Chondrocyte (in vitro differentiated cells): ENCODE data around the gene BTG4. TPM values are rescaled to one million over a fixed set of nuclear protein-coding genes. Genes with fewer than 3 reads are reported as not detected.

ENCODE experiments used
- DNase-seq: peaks from one replicate; pipeline ENCODE4 v3.0.0; 2021; ENCODE audit warnings: mixed read lengths, low spot score
- H3K27ac Mint-ChIP-seq: one replicate; pipeline ENCODE4 v1.8.0; 2021; ENCODE audit warnings: mild to moderate bottlenecking, moderate library complexity, mixed read lengths; ENCODE audit not compliant: unreplicated experiment
- H3K27me3 Mint-ChIP-seq: 2 replicates; pipeline ENCODE4 v1.8.0; 2021; ENCODE audit warnings: low read depth, mixed read lengths
- H3K36me3 Mint-ChIP-seq: 2 replicates; pipeline ENCODE4 v1.8.0; 2021; ENCODE audit warnings: low read depth, mixed read lengths
- H3K4me1 Mint-ChIP-seq: 2 replicates; pipeline ENCODE4 v1.8.0; 2021; ENCODE audit warnings: low read depth, mild to moderate bottlenecking, mixed read lengths
- H3K4me3 Mint-ChIP-seq: one replicate; pipeline ENCODE4 v1.8.0; 2021; ENCODE audit warnings: mild to moderate bottlenecking, moderate library complexity, mixed read lengths; ENCODE audit not compliant: unreplicated experiment
- H3K9me3 Mint-ChIP-seq: 2 replicates; pipeline ENCODE4 v1.8.0; 2021; ENCODE audit warnings: low read depth, mixed read lengths
- CTCF ChIP-seq: fragments of 200-600 bp; sonication (generic); IDR thresholded peaks from 2 replicates; pipeline ENCODE4 v1.5.0; 2021; ENCODE audit warnings: antibody characterized with exemption, mild to moderate bottlenecking, moderate library complexity
- total RNA-seq: library from RNA; stranded (reverse); gene quantifications from 3 replicates; pipeline ENCODE4 v1.2.1, GENCODE V29; 2021

The BTG4 gene
- total RNA-seq, 1 donor from 2014 or later: not detected

DNA sequence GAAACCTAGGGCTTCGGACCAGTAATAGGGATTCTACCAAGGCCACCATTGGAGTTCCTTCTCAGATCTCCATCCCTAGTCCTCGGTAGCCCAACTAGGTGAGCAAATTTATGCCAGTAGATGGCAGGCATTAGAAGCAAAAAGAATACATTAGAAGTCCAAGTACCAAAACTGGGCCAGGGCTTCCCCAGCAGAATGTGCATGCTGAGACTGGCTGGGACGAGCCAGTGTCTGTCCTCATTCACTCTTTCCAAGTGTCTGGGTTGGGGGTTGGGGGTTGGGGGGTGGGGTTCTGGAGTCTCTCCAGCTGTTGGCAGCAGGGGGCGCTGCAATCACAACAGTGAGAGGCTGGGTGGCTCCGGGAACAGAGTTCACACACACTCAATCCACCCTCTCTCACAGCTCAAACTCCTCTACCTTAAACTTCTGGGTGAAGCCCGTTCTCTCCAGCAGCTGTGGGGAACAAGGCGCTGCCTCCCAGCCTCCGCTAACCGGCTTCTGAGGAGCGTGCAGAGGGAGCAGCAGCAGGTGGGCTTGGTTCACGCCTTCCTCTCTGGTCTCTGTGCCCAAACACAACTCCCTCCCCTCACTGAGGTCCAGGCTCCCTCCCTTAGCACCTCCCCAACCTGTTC is 57.5 kb downstream of the BTG4 start:
- no peak for DNase-seq
- H3K4me1 Mint-ChIP-seq: peaks cover 3% of the 10 kb centered on the region
- TF ChIP-seq CTCF: peak; percentile 83
- peaks cover 26% of the 10 kb centered on the region for H3K27me3 Mint-ChIP-seq
- H3K36me3 Mint-ChIP-seq: no peaks in the 10 kb centered on the region
- H3K4me3 Mint-ChIP-seq: no peak overlapping the region
- no peaks in the 10 kb centered on the region for H3K9me3 Mint-ChIP-seq
- no peak overlapping the region for H3K27ac Mint-ChIP-seq

- Mint-ChIP-seq H3K4me3 (no peak overlapping the region), H3K27me3 (peaks cover 17% of the 10 kb centered on the region), H3K4me1 (peaks cover 3% of the 10 kb centered on the region), H3K9me3 (no peaks in the 10 kb centered on the region), H3K27ac (no peak overlapping the region), H3K36me3 (no peaks in the 10 kb centered on the region)
- no peak for TF ChIP-seq CTCF
- DNase-seq: no peak
These were observed 59.2 kb downstream of the BTG4 start for GRCh38 chr11:111452817-111453552.

- DNase-seq: no peak
- Mint-ChIP-seq H3K36me3 (no peaks in the 10 kb centered on the region), H3K27me3 (peaks cover 17% of the 10 kb centered on the region), H3K27ac (no peak overlapping the region), H3K9me3 (no peaks in the 10 kb centered on the region), H3K4me3 (no peak overlapping the region), H3K4me1 (peaks cover 3% of the 10 kb centered on the region)
- TF ChIP-seq CTCF: no peak
These were observed 60.0 kb downstream of the BTG4 start for GRCh38 chr11:111452146-111452545.

GRCh38 chr11:111450480-111451320 is 61.5 kb downstream of the BTG4 start:
- peaks cover 7% of the 10 kb centered on the region for H3K4me1 Mint-ChIP-seq
- H3K27ac Mint-ChIP-seq: no peak overlapping the region
- H3K9me3 Mint-ChIP-seq: no peaks in the 10 kb centered on the region
- peaks cover 17% of the 10 kb centered on the region for H3K27me3 Mint-ChIP-seq
- TF ChIP-seq CTCF: no peak
- no peak overlapping the region for H3K4me3 Mint-ChIP-seq
- no peaks in the 10 kb centered on the region for H3K36me3 Mint-ChIP-seq
- DNase-seq: peak; percentile 29
